HL-60 (cell line): ENCODE data around the gene DPEP2NB.

ENCODE experiments used
- CTCF ChIP-seq: IDR thresholded peaks from one replicate; pipeline ENCODE4 v1.5.1; 2011; ENCODE audit warnings: low read length, control low read depth, inconsistent platforms; ENCODE audit not compliant: insufficient read depth
- POLR2AphosphoS5 ChIP-seq: IDR thresholded peaks from 2 replicates; pipeline ENCODE4 v1.6.1; 2012; ENCODE audit warnings: low read depth
- REST ChIP-seq: IDR thresholded peaks from 2 replicates; pipeline ENCODE4 v1.6.1; 2012; ENCODE audit warnings: low read depth; ENCODE audit not compliant: insufficient replicate concordance

GRCh38 chr16:68022278-68022727, 6.6 kb upstream of the DPEP2NB start:
- TF ChIP-seq REST (no peak), CTCF (no peak), POLR2AphosphoS5 (peak; percentile 11; the same call in 1 of the 2 replicates)
